Measurements from ENCODE around the gene CLASP1. TPM values are rescaled to one million over a fixed set of nuclear protein-coding genes. Genes with fewer than 3 reads are reported as not detected.
"Not testable (repeated sequence)": the region's sequence is repeated elsewhere in the genome, so short reads cannot be mapped to it uniquely, and the experiment has no call there.

Gene CLASP1
- total and polyA plus RNA-seq, 4 donors: 7.5 to 50.0 (median 21.9) TPM

- DNase-seq (ENCODE audit: low spot score); H3K27me3 ChIP-seq (ENCODE audit: control insufficient read depth in 4 of 4, insufficient read depth in 4 of 4, low read length in 3 of 4); H3K36me3 ChIP-seq (ENCODE audit: control insufficient read depth in 4 of 4, insufficient read depth in 3 of 4, low read depth in 1 of 4, low read length in 3 of 4); H3K27ac ChIP-seq (ENCODE audit: low read depth in 1 of 2, low read length in 2 of 2); H3K4me1 ChIP-seq (ENCODE audit: control insufficient read depth in 4 of 4, insufficient read depth in 4 of 4, low read length in 3 of 4); H3K9ac ChIP-seq (ENCODE audit: low read depth in 1 of 2, low read length in 2 of 2); H3K4me3 ChIP-seq (ENCODE audit: low read depth in 1 of 3, low read length in 3 of 3); H3K9me3 ChIP-seq (ENCODE audit: control insufficient read depth in 4 of 4, low read length in 3 of 4): not testable (repeated sequence)
- 100% methylated on average over 1 of the region's 1 CpG for WGBS
These were observed 22.4 kb upstream of the CLASP1 start for GRCh38 chr2:121671621-121672020.

GRCh38 chr2:121670181-121670580, 20.9 kb upstream of the CLASP1 start:
- Histone ChIP-seq H3K4me3 (ENCODE audit: low read depth in 1 of 3, low read length in 3 of 3) (no peak overlapping the region), H3K27me3 (ENCODE audit: control insufficient read depth in 4 of 4, insufficient read depth in 4 of 4, low read length in 3 of 4) (no peaks in the 10 kb centered on the region), H3K9me3 (ENCODE audit: control insufficient read depth in 4 of 4, low read length in 3 of 4) (peaks cover 0 to 4% (median 0%) of the 10 kb centered on the region in 4 donors), H3K4me1 (ENCODE audit: control insufficient read depth in 4 of 4, insufficient read depth in 4 of 4, low read length in 3 of 4) (no peaks in the 10 kb centered on the region), H3K9ac (ENCODE audit: low read depth in 1 of 2, low read length in 2 of 2) (no peak overlapping the region), H3K27ac (ENCODE audit: low read depth in 1 of 2, low read length in 2 of 2) (no peak overlapping the region), H3K36me3 (ENCODE audit: control insufficient read depth in 4 of 4, insufficient read depth in 3 of 4, low read depth in 1 of 4, low read length in 3 of 4) (no peaks in the 10 kb centered on the region)
- no peak for TF ChIP-seq HNF4G (IDR thresholded peaks at IDR 0.05)
- no peak for TF ChIP-seq MAX (IDR thresholded peaks at IDR 0.05)
- no peak for TF ChIP-seq RXRA (IDR thresholded peaks at IDR 0.05)
- TF ChIP-seq HNF4A (conservative IDR thresholded peaks at IDR 0.05): no peak
- TF ChIP-seq GABPA (IDR thresholded peaks at IDR 0.05 in 1 of 2, conservative IDR thresholded peaks at IDR 0.05 in 1 of 2): no peak
- no peak for TF ChIP-seq NR2F2 (IDR thresholded peaks at IDR 0.05)
- no peak for TF ChIP-seq SP1 (IDR thresholded peaks at IDR 0.05)
- TF ChIP-seq FOXA1 (IDR thresholded peaks at IDR 0.05): no peak
- TF ChIP-seq RAD21 (IDR thresholded peaks at IDR 0.05): no peak
- TF ChIP-seq CTCF (IDR thresholded peaks at IDR 0.05; ENCODE audit: low read depth, low read length, missing input control): no peak
- no peak for TF ChIP-seq JUND (IDR thresholded peaks at IDR 0.05)
- TF ChIP-seq TAF1 (conservative IDR thresholded peaks at IDR 0.05): no peak
- TF ChIP-seq FOXA2 (IDR thresholded peaks at IDR 0.05): no peak
- TF ChIP-seq REST (IDR thresholded peaks at IDR 0.05): no peak
- no peak for TF ChIP-seq ATF3 (IDR thresholded peaks at IDR 0.05)
- no peak for TF ChIP-seq EGR1 (IDR thresholded peaks at IDR 0.05; ENCODE audit: low read depth in 2 of 2)
- TF ChIP-seq YY1 (IDR thresholded peaks at IDR 0.05): no peak
- no peak for TF ChIP-seq ZBTB33 (IDR thresholded peaks at IDR 0.05)
- no peak for DNase-seq (ENCODE audit: low spot score)
